Measurements from ENCODE around the gene OTULIN. TPM values are rescaled to one million over a fixed set of nuclear protein-coding genes. Genes with fewer than 3 reads are reported as not detected.

Gene OTULIN
- total RNA-seq, 1 donor from 2014 or later, result 75.6 TPM

GRCh38 chr5:14735944-14736343 is 71.4 kb downstream of the OTULIN start:
- intact Hi-C loops (cut with micrococcal nuclease), result no loop called here

GRCh38 chr5:14737291-14737690 is 72.8 kb downstream of the OTULIN start:
- intact Hi-C loops (cut with micrococcal nuclease), result no loop called here

- intact Hi-C loops (cut with micrococcal nuclease), result no loop called here
Observed at GRCh38 chr5:14738050-14738449, 73.5 kb downstream of the OTULIN start.

GRCh38 chr5:14739538-14739937 is 75.0 kb downstream of the OTULIN start:
- intact Hi-C loops (cut with micrococcal nuclease), result no loop called here

GRCh38 chr5:14739981-14740380 is 75.5 kb downstream of the OTULIN start:
- intact Hi-C loops (cut with micrococcal nuclease), result no loop called here

GRCh38 chr5:14741131-14741530 is 76.6 kb downstream of the OTULIN start:
- intact Hi-C loops (cut with micrococcal nuclease), result no loop called here

GRCh38 chr5:14741801-14742440 is 77.4 kb downstream of the OTULIN start:
- intact Hi-C loops (cut with micrococcal nuclease), result no loop called here

- intact Hi-C loops (cut with micrococcal nuclease), result no loop called here
Observed at GRCh38 chr5:14742498-14742897, 78.0 kb downstream of the OTULIN start.

GRCh38 chr5:14743601-14744295 is 79.2 kb downstream of the OTULIN start:
- intact Hi-C loops (cut with micrococcal nuclease), result no loop called here

GRCh38 chr5:14744296-14745187 is 80.0 kb downstream of the OTULIN start:
- intact Hi-C loops (cut with micrococcal nuclease), result no loop called here

GRCh38 chr5:14745188-14745563 is 80.7 kb downstream of the OTULIN start:
- intact Hi-C loops (cut with micrococcal nuclease), result no loop called here

GRCh38 chr5:14745753-14746152 is 81.2 kb downstream of the OTULIN start:
- intact Hi-C loops (cut with micrococcal nuclease), result no loop called here

GRCh38 chr5:14748180-14748900 is 83.8 kb downstream of the OTULIN start:
- intact Hi-C loops (cut with micrococcal nuclease), result no loop called here

Other genes with a start within 250 kb of the OTULIN start
- gene OTULINL, start 82.9 kb upstream of the OTULIN start, total RNA-seq, result 23.9 and 26.6 TPM in 2 replicates
- gene ANKH, start 207.1 kb downstream of the OTULIN start, total RNA-seq, result 39.1 and 43.6 TPM in 2 replicates

All from T-helper 1 cell treated with Interleukin-12 subunit alpha and Interleukin-12 subunit beta and Interleukin-4 antibody, amounts not matched to agents 30 ng/mL and 1 ng/mL, for 36 hours (primary cell).